ENCODE measurements around the gene LITAF. TPM values are rescaled to one million over a fixed set of nuclear protein-coding genes. Genes with fewer than 3 reads are reported as not detected.

The LITAF gene
- polyA plus RNA-seq, 1 donor from 2014 or later: 0.31 TPM

- no peaks in the 10 kb centered on the region for H3K79me2 ChIP-seq (replicated peaks; ENCODE audit: insufficient read depth, low read length)
- H3K4me3 ChIP-seq (ENCODE audit: low read length): no peak overlapping the region
- no peaks in the 10 kb centered on the region for H3K9me3 ChIP-seq (ENCODE audit: low read length)
- no peaks in the 10 kb centered on the region for H4K20me1 ChIP-seq (ENCODE audit: insufficient read depth)
- H3K36me3 ChIP-seq (ENCODE audit: insufficient read depth, low read length): no peaks in the 10 kb centered on the region
- no peak overlapping the region for H3K4me2 ChIP-seq (ENCODE audit: low read length)
- H3K27ac ChIP-seq (ENCODE audit: low read length): no peak overlapping the region
- H2AFZ ChIP-seq (ENCODE audit: low read depth, low read length): no peak overlapping the region
- H3K9ac ChIP-seq (ENCODE audit: low read length): no peak overlapping the region
- no peak for TF ChIP-seq EP300 (conservative IDR thresholded peaks at IDR 0.05; ENCODE audit: poor library complexity, severe bottlenecking)
- TF ChIP-seq, protein P1, sequence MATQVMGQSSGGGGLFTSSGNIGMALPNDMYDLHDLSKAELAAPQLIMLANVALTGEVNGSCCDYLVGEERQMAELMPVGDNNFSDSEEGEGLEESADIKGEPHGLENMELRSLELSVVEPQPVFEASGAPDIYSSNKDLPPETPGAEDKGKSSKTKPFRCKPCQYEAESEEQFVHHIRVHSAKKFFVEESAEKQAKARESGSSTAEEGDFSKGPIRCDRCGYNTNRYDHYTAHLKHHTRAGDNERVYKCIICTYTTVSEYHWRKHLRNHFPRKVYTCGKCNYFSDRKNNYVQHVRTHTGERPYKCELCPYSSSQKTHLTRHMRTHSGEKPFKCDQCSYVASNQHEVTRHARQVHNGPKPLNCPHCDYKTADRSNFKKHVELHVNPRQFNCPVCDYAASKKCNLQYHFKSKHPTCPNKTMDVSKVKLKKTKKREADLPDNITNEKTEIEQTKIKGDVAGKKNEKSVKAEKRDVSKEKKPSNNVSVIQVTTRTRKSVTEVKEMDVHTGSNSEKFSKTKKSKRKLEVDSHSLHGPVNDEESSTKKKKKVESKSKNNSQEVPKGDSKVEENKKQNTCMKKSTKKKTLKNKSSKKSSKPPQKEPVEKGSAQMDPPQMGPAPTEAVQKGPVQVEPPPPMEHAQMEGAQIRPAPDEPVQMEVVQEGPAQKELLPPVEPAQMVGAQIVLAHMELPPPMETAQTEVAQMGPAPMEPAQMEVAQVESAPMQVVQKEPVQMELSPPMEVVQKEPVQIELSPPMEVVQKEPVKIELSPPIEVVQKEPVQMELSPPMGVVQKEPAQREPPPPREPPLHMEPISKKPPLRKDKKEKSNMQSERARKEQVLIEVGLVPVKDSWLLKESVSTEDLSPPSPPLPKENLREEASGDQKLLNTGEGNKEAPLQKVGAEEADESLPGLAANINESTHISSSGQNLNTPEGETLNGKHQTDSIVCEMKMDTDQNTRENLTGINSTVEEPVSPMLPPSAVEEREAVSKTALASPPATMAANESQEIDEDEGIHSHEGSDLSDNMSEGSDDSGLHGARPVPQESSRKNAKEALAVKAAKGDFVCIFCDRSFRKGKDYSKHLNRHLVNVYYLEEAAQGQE (IDR thresholded peaks at IDR 0.05; ENCODE audit: borderline replicate concordance): no peak
- TF ChIP-seq SMC3 (conservative IDR thresholded peaks at IDR 0.05; ENCODE audit: poor library complexity): no peak
- no peak for TF ChIP-seq TAF1 (IDR thresholded peaks at IDR 0.05; ENCODE audit: low read depth)
- no peak for TF ChIP-seq CTCF (IDR thresholded peaks at IDR 0.05; ENCODE audit: poor library complexity, severe bottlenecking)
- no peak for TF ChIP-seq POLR2AphosphoS5 (IDR thresholded peaks at IDR 0.05)
- no peaks in the 10 kb centered on the region for H3K9me2 ChIP-seq (ENCODE audit: insufficient read depth, low read length)
- no peaks in the 10 kb centered on the region for H3K27me3 ChIP-seq (ENCODE audit: insufficient read depth, low read depth, low read length)
- H3F3A ChIP-seq (ENCODE audit: insufficient read depth, low read length, poor library complexity, severe bottlenecking): no peaks in the 10 kb centered on the region
Measured at GRCh38 chr16:11533588-11533987, 53.1 kb downstream of the LITAF start.

GRCh38 chr16:11530171-11530940, 56.4 kb downstream of the LITAF start:
- Histone ChIP-seq H3K4me3 (ENCODE audit: low read length) (no peak overlapping the region), H2AFZ (ENCODE audit: low read depth, low read length) (no peak overlapping the region), H3K9ac (ENCODE audit: low read length) (no peak overlapping the region), H3K9me2 (ENCODE audit: insufficient read depth, low read length) (no peaks in the 10 kb centered on the region), H3K27me3 (ENCODE audit: insufficient read depth, low read depth, low read length) (no peaks in the 10 kb centered on the region), H3F3A (ENCODE audit: insufficient read depth, low read length, poor library complexity, severe bottlenecking) (no peaks in the 10 kb centered on the region), H4K20me1 (ENCODE audit: insufficient read depth) (no peaks in the 10 kb centered on the region), H3K9me3 (ENCODE audit: low read length) (no peaks in the 10 kb centered on the region), H3K36me3 (ENCODE audit: insufficient read depth, low read length) (no peaks in the 10 kb centered on the region), H3K79me2 (replicated peaks; ENCODE audit: insufficient read depth, low read length) (no peaks in the 10 kb centered on the region), H3K4me2 (ENCODE audit: low read length) (no peak overlapping the region), H3K27ac (ENCODE audit: low read length) (no peak overlapping the region)
- TF ChIP-seq SMC3 (conservative IDR thresholded peaks at IDR 0.05; ENCODE audit: poor library complexity): no peak
- TF ChIP-seq TAF1 (IDR thresholded peaks at IDR 0.05; ENCODE audit: low read depth): no peak
- TF ChIP-seq, protein P1 (IDR thresholded peaks at IDR 0.05; ENCODE audit: borderline replicate concordance): no peak
- no peak for TF ChIP-seq MXI1 (conservative IDR thresholded peaks at IDR 0.05; ENCODE audit: poor library complexity, severe bottlenecking)
- no peak for TF ChIP-seq POLR2AphosphoS5 (IDR thresholded peaks at IDR 0.05)
